ENCODE measurements around the gene PPARGC1A.

PPARGC1A gene

GRCh38 chr4:23881674-23882337, 8.0 kb downstream of the PPARGC1A start:
- DNase-seq (ENCODE audit: low read depth in 2 of 3, low spot score in 2 of 3), result no peak

GRCh38 chr4:23881052-23881501, 8.8 kb downstream of the PPARGC1A start:
- DNase-seq (ENCODE audit: low read depth in 2 of 3, low spot score in 2 of 3), result no peak

- no peak for DNase-seq (ENCODE audit: low read depth in 2 of 3, low spot score in 2 of 3)
Observed at GRCh38 chr4:23878912-23879732, 10.7 kb downstream of the PPARGC1A start.

- DNase-seq (ENCODE audit: low read depth in 2 of 3, low spot score in 2 of 3), result no peak
Observed at GRCh38 chr4:23878246-23878891, 11.5 kb downstream of the PPARGC1A start.

- no peak for DNase-seq (ENCODE audit: low read depth in 2 of 3, low spot score in 2 of 3)
Observed at GRCh38 chr4:23877758-23878229, 12.1 kb downstream of the PPARGC1A start.

- DNase-seq (ENCODE audit: low read depth in 2 of 3, low spot score in 2 of 3), result no peak
Observed at GRCh38 chr4:23876418-23877089, 13.3 kb downstream of the PPARGC1A start.

- DNase-seq (ENCODE audit: low read depth in 2 of 3, low spot score in 2 of 3), result no peak
Observed at GRCh38 chr4:23875317-23875716, 14.5 kb downstream of the PPARGC1A start.

GRCh38 chr4:23874536-23874901, 15.3 kb downstream of the PPARGC1A start:
- no peak for DNase-seq (ENCODE audit: low read depth in 2 of 3, low spot score in 2 of 3)

- no peak for DNase-seq (ENCODE audit: low read depth in 2 of 3, low spot score in 2 of 3)
Observed at GRCh38 chr4:23873717-23874535, 15.9 kb downstream of the PPARGC1A start.

GRCh38 chr4:23871426-23871825, 18.4 kb downstream of the PPARGC1A start:
- no peak for DNase-seq (ENCODE audit: low read depth in 2 of 3, low spot score in 2 of 3)

GRCh38 chr4:23866450-23867075, 23.3 kb downstream of the PPARGC1A start:
- no peak for DNase-seq (ENCODE audit: low read depth in 2 of 3, low spot score in 2 of 3)

GRCh38 chr4:23861897-23862296, 27.9 kb downstream of the PPARGC1A start:
- DNase-seq (ENCODE audit: low read depth in 2 of 3, low spot score in 2 of 3), result no peak

- DNase-seq (ENCODE audit: low read depth in 2 of 3, low spot score in 2 of 3), result no peak
Observed at GRCh38 chr4:23860919-23861318, 28.9 kb downstream of the PPARGC1A start.

GRCh38 chr4:23857367-23857959, 32.4 kb downstream of the PPARGC1A start:
- no peak for DNase-seq (ENCODE audit: low read depth in 2 of 3, low spot score in 2 of 3)

GRCh38 chr4:23856630-23857029, 33.2 kb downstream of the PPARGC1A start:
- no peak for DNase-seq (ENCODE audit: low read depth in 2 of 3, low spot score in 2 of 3)

GRCh38 chr4:23855912-23856605, 33.8 kb downstream of the PPARGC1A start:
- DNase-seq (ENCODE audit: low read depth in 2 of 3, low spot score in 2 of 3), result no peak

GRCh38 chr4:23853986-23854660, 35.7 kb downstream of the PPARGC1A start:
- no peak for DNase-seq (ENCODE audit: low read depth in 2 of 3, low spot score in 2 of 3)

GRCh38 chr4:23851464-23851863, 38.4 kb downstream of the PPARGC1A start:
- DNase-seq (ENCODE audit: low read depth in 2 of 3, low spot score in 2 of 3), result no peak

All from activated CD8-positive, alpha-beta memory T cell treated with anti-CD3 and anti-CD28 coated beads for 48 hours (primary cell).